Measurements from ENCODE around the gene SAMD10. TPM values are rescaled to one million over a fixed set of nuclear protein-coding genes. Genes with fewer than 3 reads are reported as not detected.

The SAMD10 gene
- total and polyA plus RNA-seq, 4 donors, result 0.74 to 3.4 (median 2.1) TPM

- TF ChIP-seq SP1 (IDR thresholded peaks at IDR 0.05), result no peak
- no peak for TF ChIP-seq TAF1 (conservative IDR thresholded peaks at IDR 0.05)
- no peak for TF ChIP-seq RXRA (IDR thresholded peaks at IDR 0.05)
- no peak for TF ChIP-seq ATF3 (IDR thresholded peaks at IDR 0.05)
- no peak for TF ChIP-seq HNF4A (conservative IDR thresholded peaks at IDR 0.05)
- no peak for TF ChIP-seq CTCF (IDR thresholded peaks at IDR 0.05; ENCODE audit: low read depth, low read length, missing input control)
- no peak for TF ChIP-seq REST (IDR thresholded peaks at IDR 0.05)
- TF ChIP-seq EGR1 (IDR thresholded peaks at IDR 0.05; ENCODE audit: low read depth in 2 of 2), result no peak
- TF ChIP-seq NR2F2 (IDR thresholded peaks at IDR 0.05), result no peak
- no peak for TF ChIP-seq YY1 (IDR thresholded peaks at IDR 0.05)
- no peak for TF ChIP-seq GABPA (IDR thresholded peaks at IDR 0.05 in 1 of 2, conservative IDR thresholded peaks at IDR 0.05 in 1 of 2)
- TF ChIP-seq ZBTB33 (IDR thresholded peaks at IDR 0.05), result no peak
- no peak for TF ChIP-seq JUND (IDR thresholded peaks at IDR 0.05)
- TF ChIP-seq HNF4G (IDR thresholded peaks at IDR 0.05), result no peak
- TF ChIP-seq FOXA1 (IDR thresholded peaks at IDR 0.05), result no peak
- no peak for TF ChIP-seq FOXA2 (IDR thresholded peaks at IDR 0.05)
- no peak for TF ChIP-seq MAX (IDR thresholded peaks at IDR 0.05)
- no peak for TF ChIP-seq RAD21 (IDR thresholded peaks at IDR 0.05)
- H3K4me3 ChIP-seq (ENCODE audit: low read depth in 1 of 3, low read length in 3 of 3), result no peak overlapping the region
- no peak overlapping the region for H3K27ac ChIP-seq (ENCODE audit: low read depth in 1 of 2, low read length in 2 of 2)
- WGBS, result 97% methylated on average over 26 of the region's 26 CpGs
- peaks cover 15 to 46% (median 34%) of the 10 kb centered on the region in 4 donors for H3K36me3 ChIP-seq (ENCODE audit: control insufficient read depth in 4 of 4, insufficient read depth in 3 of 4, low read depth in 1 of 4, low read length in 3 of 4)
- H3K27me3 ChIP-seq (ENCODE audit: control insufficient read depth in 4 of 4, insufficient read depth in 4 of 4, low read length in 3 of 4), result no peaks in the 10 kb centered on the region
- no peak overlapping the region for H3K9ac ChIP-seq (ENCODE audit: low read depth in 1 of 2, low read length in 2 of 2)
- no peaks in the 10 kb centered on the region for H3K4me1 ChIP-seq (ENCODE audit: control insufficient read depth in 4 of 4, insufficient read depth in 4 of 4, low read length in 3 of 4)
- no peak for DNase-seq (ENCODE audit: low spot score)
- no peaks in the 10 kb centered on the region for H3K9me3 ChIP-seq (ENCODE audit: control insufficient read depth in 4 of 4, low read length in 3 of 4)
These were observed 50.4 kb downstream of the SAMD10 start for GRCh38 chr20:63929071-63929470.
